Adrenal gland (tissue), 12 donors: ENCODE results near the gene DBT. TPM values are rescaled to one million over a fixed set of nuclear protein-coding genes. Genes with fewer than 3 reads are reported as not detected.

Source experiments
- DNase-seq, 7 donors: peaks; one replicate each; pipeline ENCODE4 v3.0.0-alpha.2; 2019 to 2020
- H3K27ac ChIP-seq, 5 donors: fragments of 200-600 bp; sonication (generic) in 4 of 5; 1 replicate in 3 of 5; 2 replicates in 2 of 5; pipeline versions ENCODE4 v1.5.1 to v1.8.0; 2016 to 2020; ENCODE audit warnings: mild to moderate bottlenecking in 1 of 5
- H3K27me3 ChIP-seq: fragments of 200-600 bp; 2 replicates; pipeline ENCODE4 v1.8.0; 2021
- H3K36me3 ChIP-seq, 2 donors: fragments of 200-600 bp; replicated peaks in 1 of 2; 1 replicate in 1 of 2; 2 replicates in 1 of 2; pipeline versions ENCODE4 v1.5.1 to v1.8.0; 2018 to 2022
- H3K4me1 ChIP-seq, 2 donors: fragments of 200-600 bp; replicated peaks in 1 of 2; 1 replicate in 1 of 2; 2 replicates in 1 of 2; pipeline versions ENCODE4 v1.5.1 to v1.8.0; 2018 to 2021
- H3K4me3 ChIP-seq, 4 donors: fragments of 200-600 bp; sonication (generic) in 3 of 4; one replicate each; pipeline ENCODE4 v1.5.1; 2016 to 2018
- H3K9me3 ChIP-seq, 3 donors: fragments of 200-600 bp; sonication (generic) in 1 of 3; replicated peaks in 1 of 3; 1 replicate in 2 of 3; 2 replicates in 1 of 3; pipeline versions ENCODE4 v1.5.1 to v1.8.0; 2016 to 2021
- POLR2A ChIP-seq, 2 donors: fragments of 450-650 bp; IDR thresholded peaks; one replicate each; pipeline ENCODE4 v1.6.1; 2017; ENCODE audit warnings: antibody characterized with exemption in 2 of 2, mild to moderate bottlenecking in 2 of 2, moderate library complexity in 1 of 2
- WGBS, 4 donors: extraction: QIAGEN DNeasy Blood & Tissue Kit in 2 of 4; methylation state at CpG; one replicate each; pipeline versions ENCODE4 v1.1.5 to v1.1.7; 2013 to 2017; 5-methylcytosine and 5-hydroxymethylcytosine counted together
- intact Hi-C, 2 donors: fragments of 100-400 bp; cut with DNase I; formaldehyde crosslinking; loops; one replicate each; pipeline versions ENCODE4 v1.14.1 to v1.15.0; 2022 to 2023
- polyA plus RNA-seq, 3 donors: library from polyadenylated mRNA; stranded (reverse); fragments of 200-250 nt in 2 of 3; fragments of 350-450 nt in 1 of 3; fragmentation: Illumina TruSeq in 1 of 3; extraction: RNeasy Lipid Tissue Mini Kit (QIAGEN cat#74804) in 1 of 3; gene quantifications; one replicate each; pipeline ENCODE4 v1.2.3, GENCODE V29; 2013 to 2014
- total RNA-seq, 9 donors: library from RNA; depleted of rRNA in 4 of 9; stranded (reverse); fragments of >200 nt in 4 of 9; fragments of 120-200 nt in 1 of 9; fragmentation: NEBNext Ultra II Directional in 1 of 9; extraction: Animal tissue kit (Norgen Biotek cat#: 25700) in 1 of 9; gene quantifications; one replicate each; pipeline versions ENCODE4 v1.1.0 to v1.2.4, GENCODE V29; 2013 to 2023
- TF ChIP-seq, protein P1 (sequence below), 6 experiments: fragments of 450-650 bp in 4 of 6; fragments of 200-600 bp in 2 of 6; sonication (generic) in 1 of 6; IDR thresholded peaks; 1 replicate in 5 of 6; 2 replicates in 1 of 6; pipeline versions ENCODE4 v1.5.1 to v1.8.0; 2016 to 2021; ENCODE audit warnings: antibody characterized with exemption in 6 of 6, mild to moderate bottlenecking in 2 of 6, moderate library complexity in 1 of 6
- donor health status: healthy with polysubstance abuse.
- donor health status: Bipolar disorder and iron deficiency.
- donor health status: DM: yes; HTN: yes; CAD: no.
- donor health status: DM: no; HTN: no; CAD: no.
- donor health status: DM: no; HTN: no; CAD: no.
- donor health status: DM: yes; HTN: yes; CAD: no.

DBT gene
- total and polyA plus RNA-seq, 12 donors, result 3.1 to 44.9 (median 17.8) TPM

DNA sequence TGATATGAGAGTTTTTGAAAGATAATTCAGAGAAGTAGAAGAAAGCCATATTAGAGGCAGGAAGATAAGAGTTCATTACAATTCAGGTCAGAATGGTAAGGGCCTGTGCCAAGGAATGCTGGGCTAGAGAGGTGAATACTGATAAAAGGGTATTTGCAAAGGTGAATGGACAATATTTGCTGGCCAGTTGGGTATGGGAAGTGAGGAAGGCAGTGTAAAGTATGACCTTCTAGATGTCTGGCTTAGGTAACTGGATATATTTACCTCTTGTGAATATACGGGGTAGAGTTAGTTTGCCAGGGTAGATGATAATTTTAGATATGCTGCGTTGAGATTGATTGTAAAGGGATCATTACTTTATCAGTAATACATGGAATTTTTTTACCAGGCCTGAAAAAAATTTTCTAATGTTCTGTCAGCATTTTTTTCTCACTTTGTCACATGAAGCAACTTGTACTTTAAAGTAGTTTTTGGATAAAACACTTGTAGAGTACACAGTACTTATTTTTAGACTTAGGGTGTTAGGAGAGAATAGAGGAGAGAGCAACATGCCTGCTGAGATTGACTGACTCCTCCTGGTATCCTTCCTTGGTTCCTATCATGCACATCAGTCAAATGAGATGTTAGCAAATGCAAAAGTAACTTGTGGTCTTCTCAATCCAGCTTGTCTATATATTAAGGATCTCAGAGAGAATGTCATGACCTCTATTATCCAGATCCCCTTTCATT, 30.5 kb upstream of the DBT start:
- no peaks in the 10 kb centered on the region for H3K4me1 ChIP-seq
- H3K36me3 ChIP-seq, result peaks cover 0 to 79% of the 10 kb centered on the region in 2 donors
- no peaks in the 10 kb centered on the region for H3K27me3 ChIP-seq
- no peak overlapping the region for H3K4me3 ChIP-seq
- no peak overlapping the region for H3K27ac ChIP-seq
- 73 to 86% (median 85%) methylated on average over 2 of the region's 2 CpGs for whole genome bisulfite sequencing, 4 donors
- no peak for DNase-seq
- TF ChIP-seq, protein P1, sequence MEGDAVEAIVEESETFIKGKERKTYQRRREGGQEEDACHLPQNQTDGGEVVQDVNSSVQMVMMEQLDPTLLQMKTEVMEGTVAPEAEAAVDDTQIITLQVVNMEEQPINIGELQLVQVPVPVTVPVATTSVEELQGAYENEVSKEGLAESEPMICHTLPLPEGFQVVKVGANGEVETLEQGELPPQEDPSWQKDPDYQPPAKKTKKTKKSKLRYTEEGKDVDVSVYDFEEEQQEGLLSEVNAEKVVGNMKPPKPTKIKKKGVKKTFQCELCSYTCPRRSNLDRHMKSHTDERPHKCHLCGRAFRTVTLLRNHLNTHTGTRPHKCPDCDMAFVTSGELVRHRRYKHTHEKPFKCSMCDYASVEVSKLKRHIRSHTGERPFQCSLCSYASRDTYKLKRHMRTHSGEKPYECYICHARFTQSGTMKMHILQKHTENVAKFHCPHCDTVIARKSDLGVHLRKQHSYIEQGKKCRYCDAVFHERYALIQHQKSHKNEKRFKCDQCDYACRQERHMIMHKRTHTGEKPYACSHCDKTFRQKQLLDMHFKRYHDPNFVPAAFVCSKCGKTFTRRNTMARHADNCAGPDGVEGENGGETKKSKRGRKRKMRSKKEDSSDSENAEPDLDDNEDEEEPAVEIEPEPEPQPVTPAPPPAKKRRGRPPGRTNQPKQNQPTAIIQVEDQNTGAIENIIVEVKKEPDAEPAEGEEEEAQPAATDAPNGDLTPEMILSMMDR (IDR thresholded peaks at IDR 0.05), result no peak
- TF ChIP-seq POLR2A (IDR thresholded peaks at IDR 0.05), result no peak
- H3K9me3 ChIP-seq, result no peaks in the 10 kb centered on the region
- intact Hi-C loops, result loop anchor here in 1 of 2 donors (10.0 kb wide), 1 partner anchor 135 kb away; no protein-coding TSS in a partner anchor

DNA sequence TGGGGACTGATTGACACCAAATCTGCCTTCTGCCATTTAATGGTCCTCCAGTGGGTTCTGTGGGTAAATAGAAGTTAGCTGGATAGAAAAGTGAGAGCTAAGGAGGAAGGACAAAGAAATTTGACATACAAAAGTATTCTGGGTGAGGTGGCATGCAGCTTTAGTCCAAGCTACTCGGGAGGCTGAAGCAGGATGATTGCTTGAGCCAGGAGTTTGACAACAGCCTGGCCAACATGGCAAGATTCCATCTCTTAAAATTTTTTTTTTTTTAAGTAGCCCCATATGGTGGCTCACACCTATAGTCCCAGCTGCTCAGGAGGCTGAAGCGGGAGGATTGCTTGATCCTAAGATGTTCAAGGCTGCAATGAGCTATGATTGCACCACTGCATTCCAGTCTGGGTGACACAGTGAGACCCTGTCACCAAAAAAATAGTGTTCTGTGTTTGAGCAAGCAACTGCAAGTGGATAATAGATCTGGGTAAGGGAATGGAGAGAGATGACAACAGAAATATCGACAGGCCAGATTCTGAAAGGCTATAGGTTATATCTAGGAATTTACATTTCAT, 29.8 kb upstream of the DBT start:
- peak in 1 of 7 donors; percentile 20 for DNase-seq
- Histone ChIP-seq H3K4me3 (no peak overlapping the region), H3K36me3 (peaks cover 0 to 78% of the 10 kb centered on the region in 2 donors), H3K27me3 (no peaks in the 10 kb centered on the region), H3K9me3 (no peaks in the 10 kb centered on the region), H3K4me1 (no peaks in the 10 kb centered on the region), H3K27ac (no peak overlapping the region)
- 85 to 95% (median 90%) methylated on average over 3 of the region's 3 CpGs for WGBS, 4 donors
- intact Hi-C loops, result loop anchor here in 1 of 2 donors (10.0 kb wide), 1 partner anchor 135 kb away; no protein-coding TSS in a partner anchor
- no peak for TF ChIP-seq POLR2A (IDR thresholded peaks at IDR 0.05)
- TF ChIP-seq, protein P1 (IDR thresholded peaks at IDR 0.05), result no peak

DNA sequence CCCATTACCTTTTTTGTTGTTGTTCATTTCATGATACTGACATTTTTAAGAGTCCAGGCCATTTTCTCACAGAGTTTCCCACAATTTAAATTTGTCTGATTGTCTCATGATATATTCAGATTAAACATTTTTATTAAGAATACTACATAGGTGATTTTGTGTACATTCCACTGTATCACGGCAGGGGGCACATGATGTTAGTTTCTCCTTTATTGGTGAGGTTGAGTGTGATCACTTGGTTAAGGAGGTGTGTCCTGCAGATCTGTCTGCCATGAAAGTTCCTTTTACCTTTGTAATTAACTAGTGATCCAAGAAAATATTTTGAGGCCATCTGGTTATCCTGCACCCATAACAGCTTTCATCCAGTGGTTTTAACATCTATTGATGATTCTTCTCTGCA, 28.2 kb upstream of the DBT start:
- intact Hi-C loops, result loop anchor here in 1 of 2 donors (10.0 kb wide), 1 partner anchor 133 kb away; no protein-coding TSS in a partner anchor
- H3K36me3 ChIP-seq, result peaks cover 0 to 79% of the 10 kb centered on the region in 2 donors
- DNase-seq, result no peak
- no peak overlapping the region for H3K27ac ChIP-seq
- H3K4me1 ChIP-seq, result no peaks in the 10 kb centered on the region
- no peak for TF ChIP-seq POLR2A (IDR thresholded peaks at IDR 0.05)
- TF ChIP-seq, protein P1 (IDR thresholded peaks at IDR 0.05), result no peak
- 78 to 100% (median 88%) methylated on average over 1 of the region's 1 CpG for WGBS, 4 donors
- H3K4me3 ChIP-seq, result no peak overlapping the region
- H3K27me3 ChIP-seq, result no peaks in the 10 kb centered on the region
- H3K9me3 ChIP-seq, result no peaks in the 10 kb centered on the region

DNA sequence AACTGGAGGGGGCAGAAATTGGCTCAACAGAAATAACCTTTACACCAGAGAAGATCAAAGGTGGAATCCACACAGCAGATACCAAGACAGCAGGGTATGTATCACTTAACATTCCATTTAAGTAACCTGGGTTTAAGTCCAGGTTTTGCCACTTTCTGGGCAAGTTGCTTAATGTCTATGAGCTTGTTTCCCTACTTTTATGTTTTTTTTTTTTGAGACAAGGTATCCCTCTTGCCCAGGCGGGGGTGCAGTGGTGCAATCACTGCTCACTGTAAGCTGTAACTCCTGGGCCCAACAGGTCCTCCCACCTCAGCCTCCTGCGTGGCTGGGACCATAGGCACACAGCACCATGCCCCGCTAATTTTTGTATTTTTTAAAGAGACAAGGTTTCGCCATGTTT, 18.6 kb upstream of the DBT start:
- TF ChIP-seq POLR2A (IDR thresholded peaks at IDR 0.05), result no peak
- TF ChIP-seq, protein P1 (IDR thresholded peaks at IDR 0.05), result no peak
- WGBS, 4 donors, result 97 to 100% (median 99%) methylated on average over 4 of the region's 4 CpGs
- intact Hi-C loops, result no loop called here
- peaks cover 16 to 40% of the 10 kb centered on the region in 2 donors for H3K4me1 ChIP-seq
- H3K4me3 ChIP-seq, result no peak overlapping the region
- DNase-seq, result no peak
- H3K36me3 ChIP-seq, result peaks cover 0 to 46% of the 10 kb centered on the region in 2 donors
- no peaks in the 10 kb centered on the region for H3K9me3 ChIP-seq
- H3K27me3 ChIP-seq, result no peaks in the 10 kb centered on the region
- H3K27ac ChIP-seq, result no peak overlapping the region
